Ascending aorta (tissue), 2 donors: ENCODE results near the gene NDUFA11. TPM values are rescaled to one million over a fixed set of nuclear protein-coding genes. Genes with fewer than 3 reads are reported as not detected.
"Not testable (repeated sequence)": the region's sequence is repeated elsewhere in the genome, so short reads cannot be mapped to it uniquely, and the experiment has no call there.

ENCODE experiments used
- DNase-seq, 2 donors: peaks; one replicate each; pipeline ENCODE4 v3.0.0-alpha.2; 2019; ENCODE audit warnings: low spot score in 2 of 2
- H3K27ac ChIP-seq, 2 donors: fragments of 200-600 bp; sonication (generic); one replicate each; pipeline ENCODE4 v1.5.1; 2016 to 2017; ENCODE audit warnings: mild to moderate bottlenecking in 1 of 2
- H3K27me3 ChIP-seq: fragments of 200-600 bp; sonication (generic); one replicate; pipeline ENCODE4 v1.5.1; 2017
- H3K36me3 ChIP-seq, 2 donors: fragments of 200-600 bp; sonication (generic); one replicate each; pipeline ENCODE4 v1.5.1; 2016
- H3K4me1 ChIP-seq, 2 donors: fragments of 200-600 bp; sonication (generic); one replicate each; pipeline ENCODE4 v1.5.1; 2016 to 2017; ENCODE audit warnings: mild to moderate bottlenecking in 1 of 2
- H3K4me3 ChIP-seq, 2 donors: fragments of 200-600 bp; sonication (generic); one replicate each; pipeline ENCODE4 v1.5.1; 2016 to 2017; ENCODE audit warnings: mild to moderate bottlenecking in 1 of 2
- H3K9me3 ChIP-seq, 2 donors: fragments of 200-600 bp; sonication (generic); one replicate each; pipeline ENCODE4 v1.5.1; 2016
- intact Hi-C: fragments of 100-400 bp; cut with DNase I; formaldehyde crosslinking; loops from one replicate; pipeline ENCODE4 v1.15.1; 2023
- total RNA-seq: library from RNA; depleted of rRNA; stranded (reverse); fragments of >200 nt; gene quantifications from one replicate; pipeline ENCODE4 v1.1.0, GENCODE V29; 2016
- TF ChIP-seq, protein P1 (sequence below), 3 experiments: fragments of 200-600 bp in 2 of 3; fragments of 450-650 bp in 1 of 3; sonication (generic) in 2 of 3; IDR thresholded peaks; one replicate each; pipeline ENCODE4 v1.5.1; 2016 to 2019; ENCODE audit warnings: antibody characterized with exemption in 3 of 3, mild to moderate bottlenecking in 1 of 3, moderate library complexity in 1 of 3

NDUFA11 gene
- total RNA-seq, 1 donor from 2014 or later: 205 TPM

DNA sequence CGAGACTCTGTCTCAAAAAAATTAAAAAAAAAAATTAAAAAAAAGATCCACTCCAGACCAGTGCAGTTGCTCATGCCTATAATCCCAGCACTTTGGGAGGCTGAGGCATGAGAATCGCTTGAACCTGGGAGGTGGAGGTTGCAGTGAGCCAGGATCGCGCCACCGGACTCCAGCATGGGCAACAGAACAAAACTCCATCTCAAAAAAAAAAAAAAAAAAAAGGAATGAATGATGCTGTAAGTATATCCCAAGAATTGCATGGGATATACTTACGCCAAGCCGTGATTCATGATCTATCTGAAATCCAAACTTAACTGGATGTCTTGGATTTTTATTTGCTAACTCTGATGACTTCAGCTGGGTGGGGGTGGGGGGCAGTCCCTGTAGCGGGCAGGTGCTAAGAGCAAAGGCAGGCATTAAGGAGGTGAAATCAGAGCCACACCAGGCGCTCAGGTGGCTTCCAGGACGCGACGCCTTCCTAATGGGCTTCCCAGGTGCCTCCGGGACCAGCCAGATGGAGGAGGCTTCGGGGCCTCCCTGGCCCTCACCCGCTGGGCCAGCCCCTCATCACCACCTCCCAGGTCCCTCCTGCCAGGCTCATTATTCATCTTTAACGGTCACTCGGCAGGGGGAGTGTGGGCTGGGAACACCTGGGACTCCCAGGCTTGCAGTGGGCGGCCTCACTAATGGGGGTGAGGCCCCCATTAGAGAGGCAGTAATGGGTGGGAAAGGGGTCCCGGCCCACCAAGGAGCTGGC lies 21.9 kb downstream of the NDUFA11 start:
- H3K4me3 ChIP-seq: no peak overlapping the region
- no peaks in the 10 kb centered on the region for H3K9me3 ChIP-seq
- intact Hi-C loops: no loop called here
- peaks cover 3% of the 10 kb centered on the region for H3K27me3 ChIP-seq
- H3K27ac ChIP-seq: no peak overlapping the region
- DNase-seq: no peak
- TF ChIP-seq, protein P1, sequence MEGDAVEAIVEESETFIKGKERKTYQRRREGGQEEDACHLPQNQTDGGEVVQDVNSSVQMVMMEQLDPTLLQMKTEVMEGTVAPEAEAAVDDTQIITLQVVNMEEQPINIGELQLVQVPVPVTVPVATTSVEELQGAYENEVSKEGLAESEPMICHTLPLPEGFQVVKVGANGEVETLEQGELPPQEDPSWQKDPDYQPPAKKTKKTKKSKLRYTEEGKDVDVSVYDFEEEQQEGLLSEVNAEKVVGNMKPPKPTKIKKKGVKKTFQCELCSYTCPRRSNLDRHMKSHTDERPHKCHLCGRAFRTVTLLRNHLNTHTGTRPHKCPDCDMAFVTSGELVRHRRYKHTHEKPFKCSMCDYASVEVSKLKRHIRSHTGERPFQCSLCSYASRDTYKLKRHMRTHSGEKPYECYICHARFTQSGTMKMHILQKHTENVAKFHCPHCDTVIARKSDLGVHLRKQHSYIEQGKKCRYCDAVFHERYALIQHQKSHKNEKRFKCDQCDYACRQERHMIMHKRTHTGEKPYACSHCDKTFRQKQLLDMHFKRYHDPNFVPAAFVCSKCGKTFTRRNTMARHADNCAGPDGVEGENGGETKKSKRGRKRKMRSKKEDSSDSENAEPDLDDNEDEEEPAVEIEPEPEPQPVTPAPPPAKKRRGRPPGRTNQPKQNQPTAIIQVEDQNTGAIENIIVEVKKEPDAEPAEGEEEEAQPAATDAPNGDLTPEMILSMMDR (IDR thresholded peaks at IDR 0.05): no peak
- peaks cover 0 to 4% of the 10 kb centered on the region in 2 donors for H3K4me1 ChIP-seq
- no peaks in the 10 kb centered on the region for H3K36me3 ChIP-seq

DNA sequence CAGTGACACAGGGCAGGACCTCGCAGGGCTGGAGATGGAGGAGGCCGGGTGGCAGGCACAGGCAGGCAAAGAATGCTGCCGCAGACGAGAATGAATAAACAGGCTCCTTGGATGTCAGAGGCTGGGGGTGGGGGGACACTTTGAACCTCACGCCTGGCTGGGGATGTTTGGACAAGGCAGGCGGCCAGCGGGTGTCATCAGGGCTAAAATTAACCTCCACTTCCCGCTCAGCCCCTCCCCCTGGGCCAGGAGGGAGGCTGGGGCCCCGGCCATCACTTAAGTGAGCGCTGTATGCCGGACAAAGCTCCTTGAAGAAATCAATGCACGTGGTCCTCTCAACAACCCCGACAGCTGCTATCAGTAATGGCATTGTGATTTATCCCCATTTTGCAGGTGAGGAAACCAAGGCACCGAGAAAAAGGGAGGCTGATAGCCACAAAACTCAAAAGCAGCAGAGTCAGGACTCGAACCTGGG lies 22.9 kb downstream of the NDUFA11 start:
- Histone ChIP-seq H3K4me3 (no peak overlapping the region), H3K27me3 (peaks cover 3% of the 10 kb centered on the region), H3K36me3 (no peaks in the 10 kb centered on the region), H3K4me1 (peaks cover 0 to 4% of the 10 kb centered on the region in 2 donors), H3K9me3 (no peaks in the 10 kb centered on the region), H3K27ac (no peak overlapping the region)
- intact Hi-C loops: no loop called here
- DNase-seq: no peak
- TF ChIP-seq, protein P1 (IDR thresholded peaks at IDR 0.05): no peak

DNA sequence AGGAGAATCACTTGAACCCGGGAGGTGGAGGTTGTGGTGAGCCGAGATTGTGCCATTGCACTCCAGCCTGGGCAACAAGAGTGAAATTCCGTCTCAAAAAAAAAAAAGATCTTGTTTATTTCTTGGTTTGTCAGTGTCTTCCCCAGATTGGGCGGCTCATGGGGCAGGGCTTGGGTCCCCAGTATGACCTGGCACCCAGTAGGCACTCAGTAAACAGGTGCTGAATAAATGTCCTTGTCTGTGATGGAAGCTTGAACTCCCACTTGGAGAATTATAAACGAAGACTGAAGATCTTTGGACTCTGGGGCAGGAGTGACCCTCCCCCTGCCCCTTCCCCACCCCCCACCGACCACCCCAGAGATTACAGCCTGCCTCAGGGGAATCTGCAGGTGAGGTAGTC lies 23.4 kb downstream of the NDUFA11 start:
- Histone ChIP-seq H3K36me3 (no peaks in the 10 kb centered on the region), H3K4me1 (peaks cover 0 to 4% of the 10 kb centered on the region in 2 donors), H3K27ac (no peak overlapping the region), H3K27me3 (peaks cover 3% of the 10 kb centered on the region), H3K4me3 (no peak overlapping the region), H3K9me3 (no peaks in the 10 kb centered on the region)
- TF ChIP-seq, protein P1 (IDR thresholded peaks at IDR 0.05): no peak
- no peak for DNase-seq
- intact Hi-C loops: no loop called here

DNA sequence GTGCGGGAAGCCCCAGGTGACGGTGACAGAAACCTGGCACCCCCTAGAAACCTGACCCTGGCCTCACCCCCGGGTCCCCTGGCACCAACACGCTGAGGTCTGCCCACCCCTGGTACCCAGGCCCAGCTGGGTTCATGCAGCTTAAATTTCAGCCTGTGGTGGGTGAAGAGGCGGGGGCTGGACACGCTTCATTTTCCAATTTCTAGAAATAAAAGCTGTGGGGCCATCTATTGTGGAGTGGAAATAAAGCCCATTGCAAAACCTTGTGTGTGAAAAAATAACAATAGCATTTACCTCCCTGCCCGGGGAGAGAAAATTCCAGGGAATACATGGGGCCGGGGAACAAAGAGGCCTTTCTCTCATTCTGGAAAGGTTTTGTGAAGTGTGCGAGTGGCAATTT lies 25.7 kb downstream of the NDUFA11 start:
- no peak for DNase-seq
- Histone ChIP-seq H3K27ac (no peak overlapping the region), H3K4me1 (peaks cover 0 to 4% of the 10 kb centered on the region in 2 donors), H3K4me3 (no peak overlapping the region), H3K9me3 (no peaks in the 10 kb centered on the region), H3K36me3 (no peaks in the 10 kb centered on the region), H3K27me3 (peaks cover 3% of the 10 kb centered on the region)
- intact Hi-C loops: no loop called here
- TF ChIP-seq, protein P1 (IDR thresholded peaks at IDR 0.05): no peak

DNA sequence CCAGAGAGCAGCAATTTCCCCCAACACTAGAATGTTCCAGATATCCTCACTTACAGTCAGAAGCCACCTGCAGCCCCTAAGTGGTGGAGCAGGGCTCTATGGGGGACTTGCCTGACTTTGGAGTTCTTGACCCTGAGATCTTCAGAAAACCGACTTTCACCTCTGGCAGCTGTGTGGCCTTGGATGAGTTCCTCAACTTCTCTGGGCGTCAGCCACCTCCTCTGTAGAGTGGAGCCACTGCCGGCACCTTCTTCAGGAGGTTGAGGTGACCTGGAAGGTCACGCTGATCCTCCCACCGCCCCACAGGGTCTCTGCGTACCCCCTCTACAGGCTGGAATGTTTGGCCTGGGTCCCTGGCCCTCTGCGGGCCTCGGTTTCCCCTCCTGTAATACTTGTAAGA lies 26.2 kb downstream of the NDUFA11 start:
- H3K27me3 ChIP-seq: peaks cover 3% of the 10 kb centered on the region
- TF ChIP-seq, protein P1 (IDR thresholded peaks at IDR 0.05): no peak
- no peak for DNase-seq
- no peaks in the 10 kb centered on the region for H3K9me3 ChIP-seq
- no peaks in the 10 kb centered on the region for H3K36me3 ChIP-seq
- peaks cover 0 to 4% of the 10 kb centered on the region in 2 donors for H3K4me1 ChIP-seq
- H3K4me3 ChIP-seq: no peak overlapping the region
- no peak overlapping the region for H3K27ac ChIP-seq
- intact Hi-C loops: no loop called here

DNA sequence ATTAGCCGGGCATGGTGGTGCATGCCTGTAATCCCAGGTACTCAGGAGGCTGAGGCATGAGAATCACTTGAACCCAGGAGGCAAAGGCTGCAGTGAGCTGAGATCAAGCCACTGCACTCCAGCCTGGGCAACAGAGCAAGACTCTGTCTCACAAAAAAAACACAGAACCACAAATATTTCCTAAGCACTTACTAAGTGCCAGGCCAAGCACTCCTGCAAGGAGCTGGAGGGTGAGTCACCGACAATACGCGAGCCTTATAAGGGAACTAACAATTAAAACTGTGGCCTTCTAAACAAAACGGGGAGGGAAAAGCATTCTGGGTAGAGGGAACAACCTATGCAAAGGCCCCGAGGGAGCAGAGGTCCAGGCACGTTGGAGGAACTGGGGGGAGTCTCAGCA lies 29.1 kb downstream of the NDUFA11 start:
- H3K27ac ChIP-seq, H3K36me3 ChIP-seq, intact Hi-C loops, H3K27me3 ChIP-seq, H3K4me3 ChIP-seq, H3K4me1 ChIP-seq, H3K9me3 ChIP-seq, DNase-seq: not testable (repeated sequence)
